Vagina (tissue), 2 donors: ENCODE data around the gene TTC9. TPM values are rescaled to one million over a fixed set of nuclear protein-coding genes. Genes with fewer than 3 reads are reported as not detected.
A peak's percentile ranks its signal among the peaks of the same experiment; 100 is the strongest.

Experiments used
- DNase-seq, 2 donors: peaks; one replicate each; pipeline ENCODE4 v3.0.0-alpha.2; 2017; ENCODE audit errors: extremely low spot score in 2 of 2
- H3K27ac ChIP-seq: fragments of 200-600 bp; sonication (generic); one replicate; pipeline ENCODE4 v1.5.1; 2019
- H3K27me3 ChIP-seq: fragments of 200-600 bp; sonication (generic); one replicate; pipeline ENCODE4 v1.5.1; 2019
- H3K36me3 ChIP-seq, 2 donors: fragments of 200-600 bp; sonication (generic); one replicate each; pipeline ENCODE4 v1.5.1; 2017 to 2019
- H3K4me1 ChIP-seq: fragments of 200-600 bp; sonication (generic); one replicate; pipeline ENCODE4 v1.5.1; 2019
- H3K4me3 ChIP-seq, 2 donors: fragments of 200-600 bp; sonication (generic); 1 replicate in 1 of 2; 2 replicates in 1 of 2; pipeline ENCODE4 v1.5.1; 2016 to 2019
- H3K9me3 ChIP-seq: fragments of 200-600 bp; sonication (generic); one replicate; pipeline ENCODE4 v1.5.1; 2019
- POLR2A ChIP-seq, 2 donors: fragments of 450-650 bp; IDR thresholded peaks; one replicate each; pipeline ENCODE4 v1.6.1; 2017; ENCODE audit warnings: antibody characterized with exemption in 2 of 2, mild to moderate bottlenecking in 2 of 2, moderate library complexity in 2 of 2
- POLR2AphosphoS5 ChIP-seq, 2 donors: sonication (generic); formaldehyde crosslinking; IDR thresholded peaks; one replicate each; pipeline ENCODE4 v1.9.0; 2017; ENCODE audit warnings: antibody characterized with exemption in 2 of 2, mild to moderate bottlenecking in 2 of 2, low read depth in 1 of 2; ENCODE audit not compliant: insufficient read depth in 1 of 2
- intact Hi-C: fragments of 100-400 bp; cut with DNase I; formaldehyde crosslinking; loops from one replicate; pipeline ENCODE4 v1.15.1; 2023
- total RNA-seq: library from RNA; depleted of rRNA; stranded (reverse); fragments of >200 nt; gene quantifications from one replicate; pipeline ENCODE4 v1.2.3, GENCODE V29; 2016
- TF ChIP-seq, protein P1 (sequence below), 3 experiments: fragments of 450-650 bp in 2 of 3; fragments of 200-600 bp in 1 of 3; sonication (generic) in 1 of 3; IDR thresholded peaks; one replicate each; pipeline ENCODE4 v1.5.1; 2017 to 2019; ENCODE audit warnings: antibody characterized with exemption in 3 of 3, mild to moderate bottlenecking in 2 of 3, moderate library complexity in 2 of 3

Gene TTC9
- total RNA-seq, 1 donor from 2014 or later = 6.1 TPM

DNA sequence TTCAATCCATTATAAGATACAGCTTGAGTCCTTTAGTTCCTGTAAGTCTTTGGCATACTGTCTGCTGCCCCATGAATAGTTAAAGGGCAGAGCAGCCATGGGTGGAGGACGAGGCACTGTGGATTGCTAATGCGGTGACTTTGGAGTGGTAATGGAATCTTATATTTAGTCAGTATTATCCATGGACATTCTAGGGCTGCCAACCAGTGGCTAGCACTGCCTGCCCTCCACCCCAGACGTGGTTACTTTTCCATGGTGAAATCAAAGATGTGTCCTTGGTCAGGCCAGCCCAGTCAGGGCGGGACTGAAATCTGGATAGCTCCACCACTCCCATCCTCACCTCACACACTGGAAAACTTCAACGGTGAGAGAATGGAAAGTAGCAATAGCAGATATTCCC, 2.3 kb downstream of the TTC9 start:
- no peak overlapping the region for H3K27ac ChIP-seq
- no peaks in the 10 kb centered on the region for H3K36me3 ChIP-seq
- no peaks in the 10 kb centered on the region for H3K9me3 ChIP-seq
- DNase-seq = no peak
- no peaks in the 10 kb centered on the region for H3K27me3 ChIP-seq
- no peak for TF ChIP-seq POLR2A (IDR thresholded peaks at IDR 0.05)
- TF ChIP-seq POLR2AphosphoS5 (IDR thresholded peaks at IDR 0.05; ENCODE audit: insufficient read depth in 1 of 2, low read depth in 1 of 2) = no peak
- TF ChIP-seq, protein P1, sequence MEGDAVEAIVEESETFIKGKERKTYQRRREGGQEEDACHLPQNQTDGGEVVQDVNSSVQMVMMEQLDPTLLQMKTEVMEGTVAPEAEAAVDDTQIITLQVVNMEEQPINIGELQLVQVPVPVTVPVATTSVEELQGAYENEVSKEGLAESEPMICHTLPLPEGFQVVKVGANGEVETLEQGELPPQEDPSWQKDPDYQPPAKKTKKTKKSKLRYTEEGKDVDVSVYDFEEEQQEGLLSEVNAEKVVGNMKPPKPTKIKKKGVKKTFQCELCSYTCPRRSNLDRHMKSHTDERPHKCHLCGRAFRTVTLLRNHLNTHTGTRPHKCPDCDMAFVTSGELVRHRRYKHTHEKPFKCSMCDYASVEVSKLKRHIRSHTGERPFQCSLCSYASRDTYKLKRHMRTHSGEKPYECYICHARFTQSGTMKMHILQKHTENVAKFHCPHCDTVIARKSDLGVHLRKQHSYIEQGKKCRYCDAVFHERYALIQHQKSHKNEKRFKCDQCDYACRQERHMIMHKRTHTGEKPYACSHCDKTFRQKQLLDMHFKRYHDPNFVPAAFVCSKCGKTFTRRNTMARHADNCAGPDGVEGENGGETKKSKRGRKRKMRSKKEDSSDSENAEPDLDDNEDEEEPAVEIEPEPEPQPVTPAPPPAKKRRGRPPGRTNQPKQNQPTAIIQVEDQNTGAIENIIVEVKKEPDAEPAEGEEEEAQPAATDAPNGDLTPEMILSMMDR (IDR thresholded peaks at IDR 0.05) = no peak
- intact Hi-C loops = no loop called here
- H3K4me1 ChIP-seq = peaks cover 15% of the 10 kb centered on the region
- peak overlapping the region in 1 of 2 donors; percentile 55 for H3K4me3 ChIP-seq

DNA sequence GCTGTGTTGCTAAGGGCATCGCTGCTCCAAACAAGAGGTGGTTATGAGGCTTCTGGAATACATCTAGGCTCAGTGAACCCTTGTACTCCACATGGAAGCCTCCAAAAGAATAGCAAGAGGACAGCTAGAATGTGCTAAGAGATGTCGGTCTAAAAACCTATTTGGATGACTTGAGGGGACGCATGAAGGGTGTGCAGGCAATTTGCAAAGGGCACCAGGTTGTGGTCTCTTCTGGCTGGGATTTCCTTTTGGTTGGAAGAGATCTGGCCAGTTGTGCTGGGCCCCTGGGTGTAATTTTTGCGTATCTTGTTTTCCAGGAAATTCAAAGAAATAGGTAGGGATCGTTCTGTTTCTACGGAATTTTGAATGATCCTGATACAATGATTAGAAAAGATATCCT, 4.2 kb downstream of the TTC9 start:
- no peaks in the 10 kb centered on the region for H3K36me3 ChIP-seq
- H3K4me1 ChIP-seq = peaks cover 13% of the 10 kb centered on the region
- no peak overlapping the region for H3K27ac ChIP-seq
- H3K9me3 ChIP-seq = no peaks in the 10 kb centered on the region
- no peak for DNase-seq
- no peak overlapping the region for H3K4me3 ChIP-seq
- no peaks in the 10 kb centered on the region for H3K27me3 ChIP-seq
- no peak for TF ChIP-seq POLR2A (IDR thresholded peaks at IDR 0.05)
- TF ChIP-seq, protein P1 (IDR thresholded peaks at IDR 0.05) = no peak
- no peak for TF ChIP-seq POLR2AphosphoS5 (IDR thresholded peaks at IDR 0.05; ENCODE audit: insufficient read depth in 1 of 2, low read depth in 1 of 2)
- intact Hi-C loops = no loop called here

DNA sequence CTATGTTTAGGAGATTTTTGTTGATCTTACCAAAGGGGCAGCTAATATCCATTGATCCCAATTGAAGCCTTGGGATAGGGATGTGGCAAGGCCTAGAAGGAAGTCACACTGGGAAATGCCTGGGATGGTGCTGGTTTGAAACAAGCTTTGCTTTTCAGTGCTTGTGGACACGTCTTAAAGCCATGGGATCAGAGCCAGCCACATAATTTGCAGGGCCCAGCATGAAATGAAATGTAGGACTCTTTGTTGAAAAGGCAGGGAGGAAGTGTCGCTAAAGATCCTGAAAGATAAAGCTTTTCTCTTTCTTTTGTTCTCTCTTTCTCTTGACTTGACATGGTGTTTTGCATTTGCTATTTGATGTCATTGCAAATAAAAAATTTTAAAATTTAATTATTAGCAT, 5.0 kb downstream of the TTC9 start:
- no peaks in the 10 kb centered on the region for H3K9me3 ChIP-seq
- no peaks in the 10 kb centered on the region for H3K27me3 ChIP-seq
- H3K27ac ChIP-seq = no peak overlapping the region
- intact Hi-C loops = no loop called here
- DNase-seq = no peak
- no peak overlapping the region for H3K4me3 ChIP-seq
- TF ChIP-seq, protein P1 (IDR thresholded peaks at IDR 0.05) = no peak
- TF ChIP-seq POLR2AphosphoS5 (IDR thresholded peaks at IDR 0.05; ENCODE audit: insufficient read depth in 1 of 2, low read depth in 1 of 2) (no peak), POLR2A (IDR thresholded peaks at IDR 0.05) (no peak)
- no peaks in the 10 kb centered on the region for H3K36me3 ChIP-seq
- peaks cover 6% of the 10 kb centered on the region for H3K4me1 ChIP-seq

DNA sequence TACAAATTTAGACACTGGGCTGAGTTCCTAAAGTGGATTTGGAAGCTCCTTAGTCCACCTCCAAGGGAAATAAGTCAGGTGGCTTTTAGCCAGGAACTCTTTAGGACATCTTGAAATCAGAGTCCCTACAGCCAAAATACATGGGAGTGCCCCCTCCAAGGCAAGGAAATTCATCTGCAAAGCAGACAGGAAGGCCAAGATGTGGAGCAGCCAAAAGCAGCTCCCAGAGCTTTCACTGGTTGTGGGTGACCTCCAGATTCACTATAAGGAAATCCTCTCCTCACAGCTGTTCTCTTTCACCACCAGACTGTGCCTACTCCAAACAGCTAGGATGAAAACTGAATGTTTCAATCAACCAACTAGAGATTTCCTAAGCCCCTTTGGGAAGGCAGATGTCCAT, 6.6 kb downstream of the TTC9 start:
- H3K27me3 ChIP-seq = no peaks in the 10 kb centered on the region
- H3K4me1 ChIP-seq = no peaks in the 10 kb centered on the region
- H3K9me3 ChIP-seq = no peaks in the 10 kb centered on the region
- DNase-seq = no peak
- intact Hi-C loops = no loop called here
- H3K36me3 ChIP-seq = no peaks in the 10 kb centered on the region
- H3K27ac ChIP-seq = no peak overlapping the region
- no peak overlapping the region for H3K4me3 ChIP-seq
- TF ChIP-seq POLR2AphosphoS5 (IDR thresholded peaks at IDR 0.05; ENCODE audit: insufficient read depth in 1 of 2, low read depth in 1 of 2) = no peak
- TF ChIP-seq, protein P1 (IDR thresholded peaks at IDR 0.05) = no peak

DNA sequence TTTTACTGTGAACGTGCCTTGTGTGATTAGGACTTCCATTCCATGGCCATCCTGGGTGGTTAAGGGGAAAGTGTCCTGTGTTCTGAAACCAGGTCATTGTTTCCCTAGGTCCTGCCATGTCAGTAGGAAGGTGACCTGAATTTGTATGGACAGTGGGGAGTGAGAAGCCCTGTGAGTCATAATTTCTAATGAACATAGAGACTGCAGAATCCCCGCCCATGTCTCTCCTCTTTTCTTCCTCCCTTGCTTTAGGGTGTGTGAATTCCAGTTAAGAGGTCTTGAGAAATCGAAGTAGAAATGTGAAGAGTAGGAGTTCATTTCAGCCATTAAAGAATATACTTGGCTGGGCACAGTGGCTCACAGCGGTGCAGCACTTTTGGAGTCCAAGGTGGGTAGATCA, 8.1 kb downstream of the TTC9 start:
- Histone ChIP-seq H3K27me3 (no peaks in the 10 kb centered on the region), H3K9me3 (no peaks in the 10 kb centered on the region), H3K4me1 (no peaks in the 10 kb centered on the region), H3K4me3 (no peak overlapping the region), H3K36me3 (no peaks in the 10 kb centered on the region), H3K27ac (no peak overlapping the region)
- no peak for DNase-seq
- intact Hi-C loops = no loop called here
- TF ChIP-seq POLR2AphosphoS5 (IDR thresholded peaks at IDR 0.05; ENCODE audit: insufficient read depth in 1 of 2, low read depth in 1 of 2) = no peak
- TF ChIP-seq, protein P1 (IDR thresholded peaks at IDR 0.05) = no peak
- no peak for TF ChIP-seq POLR2A (IDR thresholded peaks at IDR 0.05)
